Prostate gland (tissue), 2 donors: Measurements from ENCODE around the gene MRPL47. TPM values are rescaled to one million over a fixed set of nuclear protein-coding genes. Genes with fewer than 3 reads are reported as not detected.

ENCODE experiments used
- DNase-seq: peaks from one replicate; pipeline ENCODE4 v3.0.0-alpha.2; 2019; ENCODE audit warnings: low spot score
- H3K27ac ChIP-seq, 2 donors: fragments of 200-600 bp; sonication (generic); 2 replicates each; pipeline ENCODE4 v1.5.1; 2017 to 2019
- H3K27me3 ChIP-seq: fragments of 200-600 bp; sonication (generic); replicated peaks from 2 replicates; pipeline ENCODE4 v1.5.1; 2019; ENCODE audit not compliant: insufficient read depth
- H3K36me3 ChIP-seq, 2 donors: fragments of 200-600 bp; sonication (generic); 1 replicate in 1 of 2; 2 replicates in 1 of 2; pipeline versions ENCODE4 v1.5.1 to v1.8.1; 2017 to 2019
- H3K4me1 ChIP-seq: fragments of 200-600 bp; sonication (generic); replicated peaks from 2 replicates; pipeline ENCODE4 v1.5.1; 2019
- H3K4me3 ChIP-seq, 2 donors: fragments of 200-600 bp; sonication (generic); 2 replicates each; pipeline ENCODE4 v1.5.1; 2017 to 2019
- H3K9me3 ChIP-seq: fragments of 200-600 bp; sonication (generic); 2 replicates; pipeline ENCODE4 v1.5.1; 2017
- POLR2A ChIP-seq: fragments of 450-650 bp; IDR thresholded peaks from one replicate; pipeline ENCODE4 v1.6.1; 2016; ENCODE audit warnings: antibody characterized with exemption, mild to moderate bottlenecking
- POLR2AphosphoS5 ChIP-seq: sonication (generic); formaldehyde crosslinking; IDR thresholded peaks from one replicate; pipeline ENCODE4 v1.6.1; 2017; ENCODE audit warnings: antibody characterized with exemption
- WGBS: methylation state at CpG from one replicate; pipeline ENCODE4 v1.1.5; 2018; 5-methylcytosine and 5-hydroxymethylcytosine counted together
- intact Hi-C: fragments of 100-400 bp; cut with DNase I; formaldehyde crosslinking; loops from one replicate; pipeline ENCODE4 v1.14.2; 2022
- small RNA-seq, 2 donors: library from RNA; depleted of rRNA; stranded (forward); fragments of <200 nt; gene quantifications; one replicate each; pipeline ENCODE3, GENCODE V24; 2016
- total RNA-seq, 2 donors: library from RNA; depleted of rRNA; stranded (reverse); fragments of >200 nt; gene quantifications; one replicate each; pipeline ENCODE4 v1.1.0, GENCODE V29; 2016
- TF ChIP-seq, protein P1 (sequence below), 4 experiments: fragments of 200-600 bp in 2 of 4; fragments of 450-650 bp in 2 of 4; sonication (generic) in 2 of 4; IDR thresholded peaks; 1 replicate in 3 of 4; 2 replicates in 1 of 4; pipeline ENCODE4 v1.5.1; 2016 to 2019; ENCODE audit warnings: antibody characterized with exemption in 4 of 4, mild to moderate bottlenecking in 2 of 4, moderate library complexity in 2 of 4

MRPL47 gene
- total RNA-seq, 2 donors from 2014 or later: 19.8 to 40.2 TPM

DNA sequence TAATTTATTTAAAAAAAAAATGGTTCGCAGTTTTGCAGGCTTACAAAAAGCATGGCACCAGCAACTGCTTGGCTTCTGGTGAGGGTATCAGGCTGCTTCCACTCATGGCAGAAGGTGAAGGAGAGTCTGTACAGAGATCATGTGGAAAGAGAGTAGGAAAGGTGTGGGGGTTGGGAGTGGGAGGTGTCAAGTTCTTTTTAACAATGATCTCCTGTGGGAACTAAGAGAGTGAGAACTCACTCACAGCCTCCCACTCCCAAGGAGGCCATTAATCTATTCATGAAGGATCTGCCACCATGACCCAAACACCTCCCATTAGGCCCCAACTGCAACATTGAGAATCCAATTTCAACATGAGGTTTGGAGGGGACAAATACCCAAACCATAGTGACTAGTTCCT is 62.8 kb downstream of the MRPL47 start:
- Histone ChIP-seq H3K4me1 (no peaks in the 10 kb centered on the region), H3K9me3 (no peaks in the 10 kb centered on the region), H3K27me3 (no peaks in the 10 kb centered on the region), H3K36me3 (no peaks in the 10 kb centered on the region), H3K4me3 (no peak overlapping the region), H3K27ac (no peak overlapping the region)
- TF ChIP-seq POLR2A: no peak
- DNase-seq: no peak
- intact Hi-C loops: no loop called here
- 92% methylated on average over 1 of the region's 1 CpG for WGBS

DNA sequence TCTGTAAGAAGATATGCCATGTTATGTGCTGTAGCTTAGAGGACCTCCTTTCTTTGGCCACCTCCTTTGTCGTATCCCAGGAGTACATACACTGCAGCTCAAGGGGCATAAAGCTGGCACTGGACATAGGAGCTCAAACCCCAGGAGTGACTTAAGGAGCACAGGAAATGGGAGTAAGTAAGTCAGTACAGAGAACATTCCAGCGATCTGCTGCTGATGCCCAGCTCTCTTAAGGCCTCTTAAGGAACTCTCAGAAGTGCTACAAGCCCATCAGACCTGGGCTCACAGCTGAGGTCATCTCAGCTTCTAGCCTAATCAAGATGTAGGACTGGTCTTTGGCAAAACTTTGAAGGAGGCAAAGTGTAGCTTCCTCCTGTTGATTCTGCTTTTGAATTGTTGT is 63.3 kb downstream of the MRPL47 start:
- intact Hi-C loops: no loop called here
- Histone ChIP-seq H3K9me3 (no peaks in the 10 kb centered on the region), H3K4me1 (no peaks in the 10 kb centered on the region), H3K36me3 (no peaks in the 10 kb centered on the region), H3K27me3 (no peaks in the 10 kb centered on the region), H3K27ac (no peak overlapping the region), H3K4me3 (no peak overlapping the region)
- WGBS: 85% methylated on average over 2 of the region's 2 CpGs
- no peak for DNase-seq
- no peak for TF ChIP-seq POLR2A
- TF ChIP-seq, protein P1, sequence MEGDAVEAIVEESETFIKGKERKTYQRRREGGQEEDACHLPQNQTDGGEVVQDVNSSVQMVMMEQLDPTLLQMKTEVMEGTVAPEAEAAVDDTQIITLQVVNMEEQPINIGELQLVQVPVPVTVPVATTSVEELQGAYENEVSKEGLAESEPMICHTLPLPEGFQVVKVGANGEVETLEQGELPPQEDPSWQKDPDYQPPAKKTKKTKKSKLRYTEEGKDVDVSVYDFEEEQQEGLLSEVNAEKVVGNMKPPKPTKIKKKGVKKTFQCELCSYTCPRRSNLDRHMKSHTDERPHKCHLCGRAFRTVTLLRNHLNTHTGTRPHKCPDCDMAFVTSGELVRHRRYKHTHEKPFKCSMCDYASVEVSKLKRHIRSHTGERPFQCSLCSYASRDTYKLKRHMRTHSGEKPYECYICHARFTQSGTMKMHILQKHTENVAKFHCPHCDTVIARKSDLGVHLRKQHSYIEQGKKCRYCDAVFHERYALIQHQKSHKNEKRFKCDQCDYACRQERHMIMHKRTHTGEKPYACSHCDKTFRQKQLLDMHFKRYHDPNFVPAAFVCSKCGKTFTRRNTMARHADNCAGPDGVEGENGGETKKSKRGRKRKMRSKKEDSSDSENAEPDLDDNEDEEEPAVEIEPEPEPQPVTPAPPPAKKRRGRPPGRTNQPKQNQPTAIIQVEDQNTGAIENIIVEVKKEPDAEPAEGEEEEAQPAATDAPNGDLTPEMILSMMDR (IDR thresholded peaks at IDR 0.05): no peak
- TF ChIP-seq POLR2AphosphoS5: no peak

Small RNA genes lying within 50 kb of the gene (small RNA-seq; reads per million reads assigned to genes)
- gene AC090425.1 (0 reads per million in 2 donors), gene RF01210 (0 reads per million in 2 donors)

Other genes with a start within 250 kb of the MRPL47 start
- gene GNB4, start 153.2 kb downstream of the MRPL47 start, total RNA-seq: 10 to 100 TPM in 1 of 2 donors, 1 to 10 TPM in 1; 6.3 to 11.9 TPM
- 10 to 100 TPM; 35.6 to 73.6 TPM for gene ACTL6A, start 41.7 kb downstream of the MRPL47 start, total RNA-seq
- 100 to 1,000 TPM in 1 of 2 donors, 10 to 100 TPM in 1; 75.9 to 122 TPM for gene NDUFB5, start 156 bp upstream of the MRPL47 start, total RNA-seq
- gene USP13, start 48.4 kb upstream of the MRPL47 start, total RNA-seq: 10 to 100 TPM; 11.7 to 52.6 TPM